GM23338 (cell line): ENCODE measurements around the gene CTNNA3. TPM values are rescaled to one million over a fixed set of nuclear protein-coding genes. Genes with fewer than 3 reads are reported as not detected.

Experiments used
- ATAC-seq: fragments of 200-7000 bp; cut with Tn5 transposase; 3 replicates; pipeline ENCODE4 v1.9.1; 2020
- DNase-seq: peaks from one replicate; pipeline ENCODE4 v3.0.0-alpha.2; 2015; ENCODE audit warnings: low spot score
- H2AFZ ChIP-seq: fragments of 200-600 bp; sonication (generic); 2 replicates; pipeline ENCODE4 v1.8.0; 2016; ENCODE audit warnings: antibody characterized with exemption, mild to moderate bottlenecking, moderate library complexity
- H3F3A ChIP-seq: fragments of 200-600 bp; sonication (generic); replicated peaks from 2 replicates; pipeline ENCODE4 v1.8.0; 2017; ENCODE audit warnings: antibody characterized with exemption, mixed run types, low read depth
- H3K27ac ChIP-seq: fragments of 200-600 bp; sonication (generic); 2 replicates; pipeline ENCODE4 v1.6.1; 2016; ENCODE audit warnings: low read depth
- H3K27me3 ChIP-seq: fragments of 200-600 bp; sonication (generic); 2 replicates; pipeline ENCODE4 v1.8.0; 2016; ENCODE audit warnings: mild to moderate bottlenecking, mixed run types, moderate library complexity; ENCODE audit not compliant: insufficient read depth
- H3K36me3 ChIP-seq: fragments of 200-600 bp; sonication (generic); 2 replicates; pipeline ENCODE4 v1.8.0; 2016; ENCODE audit warnings: mild to moderate bottlenecking; ENCODE audit not compliant: insufficient read depth
- H3K4me1 ChIP-seq: fragments of 200-600 bp; sonication (generic); 2 replicates; pipeline ENCODE4 v1.8.0; 2016; ENCODE audit warnings: mild to moderate bottlenecking, moderate library complexity; ENCODE audit not compliant: insufficient read depth
- H3K4me2 ChIP-seq: fragments of 200-600 bp; sonication (generic); 2 replicates; pipeline ENCODE4 v1.7.1; 2017; ENCODE audit warnings: mixed run types
- H3K4me3 ChIP-seq: fragments of 200-600 bp; sonication (generic); 2 replicates; pipeline ENCODE4 v1.6.1; 2016; ENCODE audit warnings: mixed run types
- H3K79me2 ChIP-seq: fragments of 200-600 bp; sonication (generic); replicated peaks from 2 replicates; pipeline ENCODE4 v1.8.0; 2017; ENCODE audit warnings: mild to moderate bottlenecking; ENCODE audit not compliant: insufficient read depth
- H3K9me2 ChIP-seq: fragments of 200-600 bp; sonication (generic); 2 replicates; pipeline ENCODE4 v1.8.0; 2017; ENCODE audit not compliant: insufficient read depth
- H4K20me1 ChIP-seq: fragments of 200-600 bp; sonication (generic); replicated peaks from 2 replicates; pipeline ENCODE4 v1.8.0; 2017; ENCODE audit warnings: mild to moderate bottlenecking; ENCODE audit not compliant: insufficient read depth
- H3K27ac Mint-ChIP-seq: 2 replicates; pipeline ENCODE4 v1.8.0; 2020; ENCODE audit warnings: inconsistent platforms, mild to moderate bottlenecking, moderate library complexity, mixed read lengths
- H3K27me3 Mint-ChIP-seq: 3 replicates; pipeline ENCODE4 v1.8.0; 2022; ENCODE audit warnings: low read depth, mild to moderate bottlenecking, moderate library complexity, mixed read lengths, inconsistent platforms; ENCODE audit not compliant: insufficient read depth, poor library complexity
- H3K36me3 Mint-ChIP-seq: 3 replicates; pipeline ENCODE4 v1.8.0; 2021; ENCODE audit warnings: low read depth, mild to moderate bottlenecking, inconsistent platforms, moderate library complexity, mixed read lengths
- H3K4me1 Mint-ChIP-seq: 3 replicates; pipeline ENCODE4 v1.8.0; 2020; ENCODE audit warnings: mild to moderate bottlenecking, inconsistent platforms, mixed read lengths
- H3K4me3 Mint-ChIP-seq: 3 replicates; pipeline ENCODE4 v1.8.0; 2021; ENCODE audit warnings: moderate library complexity, mild to moderate bottlenecking, inconsistent platforms, mixed read lengths
- H3K9me3 Mint-ChIP-seq: 3 replicates; pipeline ENCODE4 v1.8.0; 2020; ENCODE audit warnings: moderate library complexity, mild to moderate bottlenecking, inconsistent platforms, mixed read lengths
- CREB1 ChIP-seq: fragments of 250-450 bp; sonication (Bioruptor Pico); IDR thresholded peaks from 2 replicates; pipeline ENCODE4 v1.5.0; 2020; ENCODE audit warnings: low read depth, mild to moderate bottlenecking, moderate library complexity
- CTCF ChIP-seq, 2 experiments: fragments of 200-600 bp in 1 of 2; sonication (generic) in 1 of 2; conservative IDR thresholded peaks; 2 replicates each; pipeline versions ENCODE4 v1.5.1 to v1.6.1; 2016 to 2017; ENCODE audit warnings: antibody characterized with exemption in 2 of 2, low read depth in 2 of 2, mild to moderate bottlenecking in 2 of 2, moderate library complexity in 1 of 2
- ETS1 ChIP-seq: IDR thresholded peaks from 2 replicates; pipeline ENCODE4 v1.6.1; 2016; ENCODE audit warnings: antibody characterized with exemption
- EZH2 ChIP-seq: fragments of 200-600 bp; sonication (generic); IDR thresholded peaks from one replicate; pipeline ENCODE4 v1.8.0; 2017; ENCODE audit warnings: antibody characterized with exemption, mild to moderate bottlenecking, low read depth; ENCODE audit not compliant: unreplicated experiment
- EZH2phosphoT487 ChIP-seq: fragments of 200-600 bp; sonication (generic); IDR thresholded peaks from one replicate; pipeline ENCODE4 v1.8.1; 2018; ENCODE audit warnings: antibody characterized with exemption; ENCODE audit not compliant: unreplicated experiment
- JUNB ChIP-seq: IDR thresholded peaks from one replicate; pipeline ENCODE4 v1.6.1; 2016; ENCODE audit warnings: antibody characterized with exemption; ENCODE audit not compliant: unreplicated experiment
- NANOG ChIP-seq: IDR thresholded peaks from 2 replicates; pipeline ENCODE4 v1.6.1; 2016; ENCODE audit warnings: antibody characterized with exemption, borderline replicate concordance
- POLR2AphosphoS5 ChIP-seq: IDR thresholded peaks from 2 replicates; pipeline ENCODE4 v1.6.1; 2016; ENCODE audit warnings: antibody characterized with exemption, low read depth
- REST ChIP-seq: IDR thresholded peaks from one replicate; pipeline ENCODE4 v1.6.1; 2018; ENCODE audit warnings: antibody characterized with exemption; ENCODE audit not compliant: unreplicated experiment
- STAT1 ChIP-seq: IDR thresholded peaks from one replicate; pipeline ENCODE4 v1.6.1; 2016; ENCODE audit warnings: antibody characterized with exemption; ENCODE audit not compliant: unreplicated experiment
- ZNF114 ChIP-seq: fragments of 250-450 bp; sonication (Bioruptor Pico); IDR thresholded peaks from 2 replicates; pipeline ENCODE4 v1.5.0; 2020; ENCODE audit warnings: mild to moderate bottlenecking, moderate library complexity
- ZNF331 ChIP-seq: fragments of 250-450 bp; sonication (Bioruptor Pico); IDR thresholded peaks from 2 replicates; pipeline ENCODE4 v1.5.0; 2020; ENCODE audit warnings: low read depth, mild to moderate bottlenecking, moderate library complexity
- ZNF462 ChIP-seq: fragments of 250-450 bp; sonication (Bioruptor Pico); IDR thresholded peaks from 2 replicates; pipeline ENCODE4 v1.5.0; 2020; ENCODE audit warnings: mild to moderate bottlenecking, moderate library complexity
- polyA plus RNA-seq: library from polyadenylated mRNA; unstranded; fragments of >200 nt; fragmentation: Nextera tagmentation; extraction: Ambion mirVana; gene quantifications from 2 replicates; pipeline ENCODE4 v1.2.1, GENCODE V29; 2016
- total RNA-seq: library from RNA; depleted of rRNA; stranded (reverse); fragments of >200 nt; shearing (Covaris generic); gene quantifications from 2 replicates; pipeline ENCODE4 v1.2.3, GENCODE V29; 2014

Gene CTNNA3
- total and polyA plus RNA-seq, 2 experiments from 2014 or later = 0.71 to 3.3 TPM

GRCh38 chr10:66983475-66983818 is 712.5 kb downstream of the CTNNA3 start:
- TF ChIP-seq EZH2 = no peak
- no peak for TF ChIP-seq EZH2phosphoT487
- TF ChIP-seq ZNF114 (CRISPR knock-in tag) = no peak
- no peak for TF ChIP-seq JUNB
- no peak for TF ChIP-seq CTCF (conservative IDR thresholded peaks at IDR 0.05; ENCODE audit: low read depth in 2 of 2)
- no peak for TF ChIP-seq REST
- no peak for TF ChIP-seq POLR2AphosphoS5
- TF ChIP-seq CREB1 (CRISPR knock-in tag) = no peak
- no peak for TF ChIP-seq ZNF331
- no peak for TF ChIP-seq NANOG
- TF ChIP-seq ETS1 = no peak
- TF ChIP-seq STAT1 = no peak
- no peak for TF ChIP-seq ZNF462 (CRISPR knock-in tag)
- ATAC-seq = no peak
- Mint-ChIP-seq H3K4me1 (no peaks in the 10 kb centered on the region), H3K27ac (no peak overlapping the region), H3K9me3 (no peaks in the 10 kb centered on the region), H3K4me3 (no peak overlapping the region), H3K27me3 (no peaks in the 10 kb centered on the region), H3K36me3 (no peaks in the 10 kb centered on the region)
- no peak for DNase-seq
- no peaks in the 10 kb centered on the region for H3K79me2 ChIP-seq
- no peak overlapping the region for H3K4me2 ChIP-seq
- H3F3A ChIP-seq = no peaks in the 10 kb centered on the region
- H3K9me2 ChIP-seq = no peaks in the 10 kb centered on the region
- H4K20me1 ChIP-seq = no peaks in the 10 kb centered on the region
- no peak overlapping the region for H3K27ac ChIP-seq
- H2AFZ ChIP-seq = no peak overlapping the region
- no peaks in the 10 kb centered on the region for H3K36me3 ChIP-seq
- no peaks in the 10 kb centered on the region for H3K27me3 ChIP-seq
- H3K4me1 ChIP-seq = no peaks in the 10 kb centered on the region
- no peak overlapping the region for H3K4me3 ChIP-seq
